ES-I3 (cell line): Measurements from ENCODE around the gene DENR.
"Not testable (repeated sequence)": the region's sequence is repeated elsewhere in the genome, so short reads cannot be mapped to it uniquely, and the experiment has no call there.

Experiments
- H3K36me3 ChIP-seq: 2 replicates; pipeline ENCODE4 v1.6.1; 2013; ENCODE audit warnings: mild to moderate bottlenecking, low read length, control low read depth, moderate library complexity; ENCODE audit not compliant: insufficient read depth
- H3K4me1 ChIP-seq: 2 replicates; pipeline ENCODE4 v1.6.1; 2013; ENCODE audit warnings: mild to moderate bottlenecking, control low read depth, low read length; ENCODE audit not compliant: insufficient read depth
- H3K9ac ChIP-seq: 2 replicates; pipeline ENCODE4 v1.6.1; 2013; ENCODE audit warnings: low read depth, mild to moderate bottlenecking, low read length, moderate library complexity
- H3K9me3 ChIP-seq: 2 replicates; pipeline ENCODE4 v1.6.1; 2013; ENCODE audit warnings: mild to moderate bottlenecking, low read length, moderate library complexity; ENCODE audit not compliant: control insufficient read depth, insufficient read depth

Gene DENR

DNA sequence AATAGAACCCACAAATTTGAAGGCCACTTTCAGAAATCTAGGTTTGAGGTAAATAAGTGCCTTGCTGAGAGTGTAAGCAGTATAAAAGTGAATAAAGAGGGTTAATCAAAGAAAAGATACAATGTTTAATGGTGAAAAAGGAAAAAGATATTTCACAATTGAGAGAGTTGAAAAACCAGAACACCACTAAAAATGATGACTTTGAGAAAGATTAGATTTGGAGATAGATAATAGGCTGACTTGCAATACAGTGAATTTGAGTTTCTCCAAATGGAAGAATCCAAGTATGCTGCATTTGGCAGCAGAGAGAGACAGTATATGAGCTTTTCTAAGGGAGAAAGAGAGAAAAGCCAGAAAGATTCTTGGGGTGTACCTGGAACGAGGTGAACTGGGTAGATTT lies 2.2 kb downstream of the DENR start:
- Histone ChIP-seq H3K9me3 (no peaks in the 10 kb centered on the region), H3K9ac (no peak overlapping the region), H3K36me3 (peaks cover 24% of the 10 kb centered on the region), H3K4me1 (peaks cover 6% of the 10 kb centered on the region; the same call in 1 of the 2 replicates)

DNA sequence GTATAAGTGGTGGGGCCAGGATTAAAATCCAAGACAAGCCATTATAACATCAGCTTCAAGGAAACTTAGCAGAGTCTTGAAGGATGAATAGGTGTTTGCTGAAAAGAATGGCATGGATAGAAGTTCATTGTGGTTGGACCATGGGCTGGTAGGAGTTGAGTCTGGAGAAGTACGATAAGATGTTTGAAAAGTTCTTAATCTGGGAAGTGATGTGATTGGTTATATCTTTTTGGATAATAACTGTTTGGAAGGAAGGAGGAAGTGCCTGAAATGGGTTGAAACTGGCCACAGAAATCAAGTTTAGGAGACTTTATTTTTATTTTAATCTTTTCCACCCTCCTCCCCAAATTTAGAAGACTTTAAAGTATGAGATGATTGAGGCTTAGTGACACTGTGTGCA lies 4.9 kb downstream of the DENR start:
- peaks cover 6% of the 10 kb centered on the region; the same call in 1 of the 2 replicates for H3K4me1 ChIP-seq
- H3K36me3 ChIP-seq: peaks cover 28% of the 10 kb centered on the region
- H3K9ac ChIP-seq: no peak overlapping the region

DNA sequence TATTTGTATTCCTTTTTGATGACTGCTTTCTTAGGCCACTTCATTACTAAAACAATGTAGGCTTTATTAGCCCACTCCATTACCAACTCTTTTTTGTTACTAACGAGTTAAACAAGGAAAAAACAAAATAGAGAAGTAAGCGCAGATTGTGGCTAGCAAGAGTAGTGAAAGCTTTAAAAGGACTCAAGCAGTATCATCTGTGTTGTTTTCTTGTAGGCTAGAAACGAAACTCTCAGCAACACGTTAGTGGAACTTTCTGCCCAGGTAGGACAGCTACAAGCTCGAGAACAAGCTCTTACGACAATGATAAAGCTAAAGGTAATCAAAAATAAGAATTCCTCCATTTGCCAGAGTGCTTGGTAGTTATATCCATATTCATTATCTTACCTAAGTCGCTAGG lies 32.9 kb downstream of the DENR start:
- H3K4me1 ChIP-seq: peaks cover 8% of the 10 kb centered on the region; the same call in 1 of the 2 replicates
- H3K9ac ChIP-seq: no peak overlapping the region
- no peaks in the 10 kb centered on the region for H3K36me3 ChIP-seq
- H3K9me3 ChIP-seq: no peaks in the 10 kb centered on the region

More for the DNA sequence above, 4.9 kb downstream of the DENR start:
- no peaks in the 10 kb centered on the region for H3K9me3 ChIP-seq

DNA sequence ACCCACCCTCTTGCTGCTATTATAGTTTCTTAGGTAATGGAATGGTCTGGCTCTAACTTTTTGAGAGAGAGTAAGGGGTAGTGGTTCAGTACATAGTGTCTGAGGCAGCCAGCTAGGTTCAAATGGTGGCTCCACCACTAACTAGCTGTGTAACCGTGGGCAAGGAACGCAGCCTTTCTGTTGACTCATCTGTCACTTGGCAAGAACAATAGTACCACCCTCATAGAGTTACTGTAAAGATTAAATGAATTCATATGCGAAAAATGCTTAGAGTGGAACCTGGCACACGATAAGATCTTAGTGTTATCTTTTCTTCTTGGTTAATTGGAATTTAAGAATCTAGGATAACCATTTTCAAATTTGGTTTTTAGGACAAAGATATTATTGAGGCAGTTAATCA lies 35.8 kb downstream of the DENR start:
- Histone ChIP-seq H3K9ac (no peak overlapping the region), H3K9me3 (no peaks in the 10 kb centered on the region), H3K4me1 (peaks cover 18% of the 10 kb centered on the region; the same call in 1 of the 2 replicates), H3K36me3 (no peaks in the 10 kb centered on the region)

DNA sequence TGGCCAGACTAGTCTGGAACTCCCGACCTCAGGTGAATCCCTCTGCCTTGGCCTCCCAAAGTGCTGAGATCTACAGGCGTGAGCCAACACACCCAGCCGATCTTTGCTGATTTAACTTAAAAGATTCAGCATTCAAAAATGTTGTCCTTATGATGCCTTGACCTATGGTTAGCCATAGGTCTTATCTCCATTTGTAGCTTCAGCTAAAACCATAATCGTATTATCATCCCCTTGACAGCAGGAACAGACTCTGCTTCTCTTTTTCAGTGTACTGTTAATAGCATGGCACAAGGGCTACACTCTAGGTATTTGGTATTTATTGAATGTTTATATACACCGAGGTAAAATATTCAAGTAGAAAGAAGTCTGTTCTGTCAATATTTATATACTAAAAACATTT lies 37.0 kb downstream of the DENR start:
- Histone ChIP-seq H3K9me3 (no peaks in the 10 kb centered on the region), H3K9ac (no peak overlapping the region), H3K4me1 (peaks cover 18% of the 10 kb centered on the region; the same call in 1 of the 2 replicates), H3K36me3 (no peaks in the 10 kb centered on the region)

DNA sequence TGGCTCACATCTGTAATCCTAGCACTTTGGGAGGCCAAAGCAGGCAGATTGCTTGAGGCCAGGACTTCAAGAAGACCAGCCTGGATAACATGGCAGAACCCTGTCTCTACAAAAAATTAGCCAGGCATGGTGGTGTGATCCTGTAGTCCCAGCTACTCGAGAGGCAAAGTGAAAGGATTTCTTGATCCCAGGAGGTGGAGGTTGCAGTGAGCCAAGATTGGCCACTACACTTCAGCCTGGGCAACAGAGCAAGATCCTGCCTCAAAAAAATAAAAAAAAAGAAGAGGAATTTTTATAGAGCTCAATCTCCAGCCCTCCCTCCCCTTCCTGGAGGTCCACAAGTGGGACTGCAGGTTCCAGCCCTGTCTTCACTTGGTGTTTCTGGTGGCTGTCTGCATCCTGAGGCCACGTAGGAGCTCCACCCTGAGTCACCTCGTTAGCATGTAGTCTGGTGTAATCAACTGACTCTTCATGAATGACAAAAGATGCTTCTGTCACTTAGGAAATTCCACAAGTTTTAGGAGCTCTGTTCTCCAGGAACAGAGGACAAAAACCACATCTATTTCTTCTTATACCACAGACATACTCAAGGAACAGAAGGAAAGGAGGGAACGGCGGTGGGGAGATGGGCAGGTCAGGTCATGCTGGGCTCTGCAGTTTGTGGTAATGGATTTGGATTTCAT lies 37.9 kb downstream of the DENR start:
- H3K36me3 ChIP-seq: no peaks in the 10 kb centered on the region
- no peak overlapping the region for H3K9ac ChIP-seq
- H3K9me3 ChIP-seq: no peaks in the 10 kb centered on the region
- peaks cover 18% of the 10 kb centered on the region; the same call in 1 of the 2 replicates for H3K4me1 ChIP-seq

DNA sequence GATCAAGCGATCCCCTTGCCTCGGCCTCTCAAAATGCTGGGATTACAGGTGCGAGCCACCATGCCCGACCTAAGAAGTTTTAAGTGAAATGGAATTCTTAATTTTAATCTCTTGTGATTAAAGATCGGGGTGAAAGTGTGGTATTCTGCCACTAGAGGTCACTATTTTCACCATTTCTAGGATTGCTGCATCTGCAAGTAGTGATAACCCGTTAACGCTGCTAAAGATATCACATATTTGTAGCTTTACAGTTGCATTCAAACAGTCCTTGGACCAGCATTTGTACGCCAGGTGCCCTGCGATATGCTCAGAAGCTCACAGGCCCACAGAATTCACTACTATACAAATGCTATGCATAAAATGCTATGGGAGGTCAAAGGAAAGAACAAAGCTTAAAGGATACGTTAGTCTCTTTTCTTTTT lies 41.1 kb downstream of the DENR start:
- H3K9ac ChIP-seq: no peak overlapping the region
- H3K4me1 ChIP-seq: peaks cover 22% of the 10 kb centered on the region; the same call in 1 of the 2 replicates
- H3K36me3 ChIP-seq: no peaks in the 10 kb centered on the region
- H3K9me3 ChIP-seq: no peaks in the 10 kb centered on the region

DNA sequence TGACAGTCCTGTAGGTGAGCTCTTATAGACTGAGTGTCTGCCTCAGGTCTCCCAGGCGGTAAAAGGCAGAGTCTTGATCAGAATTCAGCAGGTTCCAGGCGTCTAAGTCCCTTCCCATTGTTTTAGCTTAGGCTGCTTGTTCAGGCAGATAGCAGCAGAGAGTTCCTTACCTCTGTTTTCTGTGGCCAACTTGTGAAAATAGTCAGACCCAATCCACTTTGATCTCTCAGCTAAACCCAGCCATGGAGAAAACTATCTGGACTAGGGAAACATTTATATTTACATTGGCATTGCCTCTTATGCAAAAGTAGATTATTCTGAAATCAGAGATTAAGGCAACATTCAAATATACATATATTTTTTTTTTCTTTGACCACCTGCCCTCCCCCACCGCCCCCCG lies 43.2 kb downstream of the DENR start:
- H3K4me1 ChIP-seq: peaks cover 10% of the 10 kb centered on the region; the same call in 1 of the 2 replicates

DNA sequence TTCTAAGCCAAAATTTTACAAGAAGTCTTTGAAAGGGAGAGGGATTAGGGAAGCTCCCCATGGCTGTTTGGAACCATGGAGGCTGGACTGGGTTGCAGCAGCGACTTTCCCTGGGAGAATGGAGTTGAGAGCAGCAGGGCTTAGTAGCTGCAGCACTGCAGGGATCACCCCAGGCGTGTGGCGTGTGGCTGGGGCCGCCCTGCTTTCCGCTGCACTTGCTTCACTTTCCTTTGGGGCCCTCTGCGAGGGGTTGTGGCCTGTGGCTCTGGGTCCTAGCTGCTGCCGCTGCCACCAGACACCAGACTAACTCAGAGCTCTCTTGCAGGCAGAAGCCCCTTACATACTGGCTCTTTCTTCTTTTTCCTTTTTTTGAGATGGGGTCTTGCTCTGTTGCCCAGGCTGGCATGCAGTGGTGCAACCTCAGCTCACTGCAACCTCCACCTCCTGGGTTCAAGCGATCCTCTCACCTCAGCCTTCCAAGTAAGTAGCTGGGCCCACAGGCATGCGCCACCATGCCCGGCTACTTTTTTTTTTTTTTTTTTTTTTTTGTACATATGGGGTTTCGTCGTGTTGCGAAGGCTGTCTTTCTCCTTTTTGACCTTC lies 47.1 kb downstream of the DENR start:
- Histone ChIP-seq H3K9me3 (no peaks in the 10 kb centered on the region), H3K9ac (no peak overlapping the region), H3K36me3 (no peaks in the 10 kb centered on the region), H3K4me1 (0 out of 2 replicates have a peak, but pooled peaks cover 4% of the 10 kb centered on the region)

More for the DNA sequence above, 43.2 kb downstream of the DENR start:
- H3K9me3 ChIP-seq: no peaks in the 10 kb centered on the region
- no peak overlapping the region for H3K9ac ChIP-seq
- H3K36me3 ChIP-seq: no peaks in the 10 kb centered on the region

DNA sequence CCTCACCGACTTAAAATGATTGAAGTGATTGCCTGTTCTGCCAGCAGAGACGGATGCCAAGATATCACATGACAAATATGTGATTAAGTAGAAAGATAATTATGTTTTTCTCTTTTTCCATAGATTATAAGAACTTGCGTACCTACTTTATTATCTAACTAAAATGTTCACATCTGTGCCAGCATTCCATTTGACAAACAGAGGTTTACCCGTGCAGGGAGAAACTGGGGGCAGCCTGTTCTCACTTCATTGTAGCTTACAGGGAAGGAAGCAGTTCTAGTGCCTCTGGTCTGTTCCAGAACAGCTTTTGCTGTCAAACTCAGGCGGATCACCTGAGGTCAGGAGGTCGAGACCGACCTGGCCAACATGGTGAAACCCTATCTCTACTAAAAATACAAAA lies 51.3 kb downstream of the DENR start:
- Histone ChIP-seq H3K9ac (no peak overlapping the region), H3K4me1 (no peaks in the 10 kb centered on the region), H3K9me3 (no peaks in the 10 kb centered on the region)

DNA sequence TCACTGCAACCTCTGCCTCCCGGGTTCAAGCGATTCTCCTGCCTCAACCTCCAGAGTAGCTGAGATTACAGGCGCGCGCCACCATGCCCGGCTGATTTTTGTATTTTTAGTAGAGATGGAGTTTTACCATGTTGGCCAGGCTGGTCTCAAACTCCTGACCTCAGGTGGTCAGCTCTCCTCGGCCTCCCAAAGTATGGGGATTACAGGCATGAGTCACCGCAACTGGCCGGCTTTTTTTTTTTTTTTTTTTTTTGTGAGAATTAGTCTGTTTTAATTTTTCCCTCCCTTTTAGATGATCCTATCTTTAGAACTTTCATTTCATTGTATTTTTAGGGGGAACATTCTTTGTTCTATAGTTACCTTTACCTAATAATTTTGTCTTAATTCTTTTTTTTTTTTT lies 52.3 kb downstream of the DENR start:
- H3K36me3 ChIP-seq, H3K9ac ChIP-seq, H3K4me1 ChIP-seq, H3K9me3 ChIP-seq: not testable (repeated sequence)

More for the DNA sequence above, 51.3 kb downstream of the DENR start:
- no peaks in the 10 kb centered on the region for H3K36me3 ChIP-seq

DNA sequence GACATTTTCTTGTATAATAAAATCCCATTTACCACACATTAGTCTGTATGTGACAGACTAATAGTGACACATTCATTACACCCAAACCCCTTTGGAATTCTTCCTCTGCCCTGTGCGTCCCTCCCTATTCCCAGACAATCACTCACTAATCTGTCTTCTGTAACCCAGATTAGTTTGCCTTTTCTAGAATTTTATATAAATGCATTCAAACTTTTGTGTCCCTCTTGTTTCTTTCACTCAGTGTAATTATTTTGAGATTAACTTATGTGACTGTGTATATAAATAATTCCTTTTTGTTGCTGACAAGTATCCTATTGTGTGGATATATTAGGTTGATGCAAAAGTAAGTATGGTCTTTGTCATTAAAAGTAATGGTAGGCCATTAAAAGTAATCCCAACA lies 55.0 kb downstream of the DENR start:
- H3K4me1 ChIP-seq: no peaks in the 10 kb centered on the region
- H3K36me3 ChIP-seq: no peaks in the 10 kb centered on the region
- H3K9me3 ChIP-seq: no peaks in the 10 kb centered on the region
- no peak overlapping the region for H3K9ac ChIP-seq

DNA sequence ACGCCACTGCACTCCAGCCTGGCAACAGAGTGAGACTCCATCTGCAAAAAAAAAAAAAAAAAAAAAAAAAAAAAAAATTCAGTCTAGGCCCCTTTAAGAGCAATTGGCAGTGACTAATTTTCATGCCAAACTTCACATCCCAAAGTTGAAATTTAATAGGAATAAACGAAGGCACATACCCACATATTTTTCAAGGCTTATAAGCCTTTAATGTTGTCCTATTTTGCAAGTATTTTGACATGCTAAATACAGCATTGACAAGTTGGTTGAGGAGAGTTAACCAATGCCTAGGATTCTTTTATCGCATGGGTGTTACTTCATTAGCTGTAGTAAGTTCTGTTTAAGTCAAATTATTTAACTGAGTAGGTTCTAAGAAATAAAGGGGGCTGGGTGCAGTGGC lies 59.2 kb downstream of the DENR start:
- Histone ChIP-seq H3K9ac (no peak overlapping the region), H3K4me1 (no peaks in the 10 kb centered on the region), H3K9me3 (no peaks in the 10 kb centered on the region), H3K36me3 (no peaks in the 10 kb centered on the region)

DNA sequence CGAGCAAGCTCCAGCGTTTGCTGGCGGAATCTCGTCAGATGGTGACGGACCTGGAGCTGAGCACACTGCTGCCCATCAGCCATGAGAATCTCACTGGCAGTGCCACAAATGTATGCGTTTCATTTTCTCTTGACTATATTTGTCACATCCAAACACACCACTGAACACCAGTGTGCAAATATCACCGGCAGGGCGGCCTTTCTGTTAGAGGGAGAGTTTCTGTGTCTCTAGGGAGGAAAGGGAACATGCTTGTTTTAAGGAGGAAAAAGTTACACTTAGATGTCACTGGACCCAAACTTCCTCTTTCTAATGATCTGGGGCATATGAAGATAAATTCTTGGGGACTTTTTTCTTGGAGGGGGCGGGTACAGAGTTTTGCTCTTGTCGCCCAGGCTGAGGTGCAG lies 60.7 kb downstream of the DENR start:
- no peaks in the 10 kb centered on the region for H3K36me3 ChIP-seq
- H3K9ac ChIP-seq: no peak overlapping the region
- H3K4me1 ChIP-seq: no peaks in the 10 kb centered on the region
- H3K9me3 ChIP-seq: no peaks in the 10 kb centered on the region

DNA sequence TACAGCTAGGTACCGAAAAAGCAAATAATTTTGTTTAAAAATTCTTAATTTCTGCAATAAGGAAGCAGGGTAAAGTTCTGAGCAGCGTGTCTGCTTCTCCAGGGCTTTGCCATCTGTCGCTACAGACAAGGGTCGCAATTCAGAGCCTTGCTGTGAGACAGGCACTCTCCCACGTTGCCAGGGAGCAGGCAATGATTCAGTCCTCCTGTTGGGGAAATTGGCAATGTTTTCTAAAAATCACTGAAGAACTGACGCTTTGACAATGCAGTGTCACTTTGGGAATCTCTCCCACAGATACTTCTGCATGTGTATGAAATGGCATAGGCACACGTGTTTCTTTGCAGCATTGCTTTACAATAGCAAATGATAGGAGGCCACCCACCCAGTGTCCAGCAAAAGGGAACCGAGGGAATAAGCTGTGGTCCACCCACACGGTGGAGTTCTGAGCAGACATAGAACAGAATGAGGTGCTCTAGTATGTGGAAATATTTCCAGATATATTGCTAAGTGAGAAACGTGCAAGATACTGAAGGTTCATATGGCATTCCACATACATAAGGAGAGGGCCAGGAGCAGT lies 66.7 kb downstream of the DENR start:
- no peak overlapping the region for H3K9ac ChIP-seq
- H3K4me1 ChIP-seq: no peaks in the 10 kb centered on the region; the same call in 1 of the 2 replicates
- H3K36me3 ChIP-seq: no peaks in the 10 kb centered on the region
- no peaks in the 10 kb centered on the region for H3K9me3 ChIP-seq
